Osteoblast (primary cell): ENCODE measurements around the gene VIPR2. TPM values are rescaled to one million over a fixed set of nuclear protein-coding genes. Genes with fewer than 3 reads are reported as not detected.

Experiments
- DNase-seq: peaks from one replicate; pipeline ENCODE4 v3.0.0; 2011; ENCODE audit warnings: low spot score, mixed read lengths; ENCODE audit not compliant: insufficient read length; ENCODE audit errors: missing footprints
- H2AFZ ChIP-seq: 2 replicates; pipeline ENCODE4 v1.6.0; 2011; ENCODE audit warnings: mild to moderate bottlenecking, low read length
- H3K27ac ChIP-seq: 2 replicates; pipeline ENCODE4 v1.5.1; 2011; ENCODE audit warnings: mild to moderate bottlenecking, low read depth, low read length, moderate library complexity
- H3K27me3 ChIP-seq: 2 replicates; pipeline ENCODE4 v1.6.0; 2012; ENCODE audit warnings: mild to moderate bottlenecking, control low read depth, inconsistent platforms, low read length, moderate library complexity; ENCODE audit not compliant: insufficient read depth
- H3K36me3 ChIP-seq: 2 replicates; pipeline ENCODE4 v1.5.1; 2011; ENCODE audit warnings: mild to moderate bottlenecking, low read length, control low read depth, moderate library complexity; ENCODE audit not compliant: insufficient read depth
- H3K4me1 ChIP-seq: 2 replicates; pipeline ENCODE4 v1.5.1; 2011; ENCODE audit warnings: mild to moderate bottlenecking, low read length, control low read depth, moderate library complexity; ENCODE audit not compliant: insufficient read depth
- H3K4me2 ChIP-seq: 2 replicates; pipeline ENCODE4 v1.6.0; 2011; ENCODE audit warnings: mild to moderate bottlenecking, low read length; ENCODE audit not compliant: insufficient read depth
- H3K4me3 ChIP-seq: fragments of 200-600 bp; sonication (generic); 3 replicates; pipeline ENCODE4 v1.5.1; 2012; ENCODE audit warnings: mild to moderate bottlenecking, low read length, inconsistent platforms; ENCODE audit not compliant: insufficient read depth
- H3K79me2 ChIP-seq: 2 replicates; pipeline ENCODE4 v1.6.0; 2012; ENCODE audit warnings: mild to moderate bottlenecking, low read length, control low read depth, inconsistent platforms; ENCODE audit not compliant: insufficient read depth
- H3K9me3 ChIP-seq: 2 replicates; pipeline ENCODE4 v1.5.1; 2011; ENCODE audit warnings: low read depth, low read length, control low read depth
- H4K20me1 ChIP-seq: 2 replicates; pipeline ENCODE4 v1.6.0; 2012; ENCODE audit warnings: mild to moderate bottlenecking, low read length, control low read depth; ENCODE audit not compliant: insufficient read depth
- CTCF ChIP-seq: IDR thresholded peaks from 2 replicates; pipeline ENCODE4 v1.5.1; 2011; ENCODE audit warnings: mild to moderate bottlenecking, low read depth, low read length, moderate library complexity; ENCODE audit errors: extremely low read depth
- total RNA-seq: library from RNA; depleted of rRNA; stranded (reverse); fragments of >200 nt; gene quantifications from 2 replicates; pipeline ENCODE4 v1.2.3, GENCODE V29; 2012

VIPR2 gene
- total RNA-seq, 1 donor: not detected

DNA sequence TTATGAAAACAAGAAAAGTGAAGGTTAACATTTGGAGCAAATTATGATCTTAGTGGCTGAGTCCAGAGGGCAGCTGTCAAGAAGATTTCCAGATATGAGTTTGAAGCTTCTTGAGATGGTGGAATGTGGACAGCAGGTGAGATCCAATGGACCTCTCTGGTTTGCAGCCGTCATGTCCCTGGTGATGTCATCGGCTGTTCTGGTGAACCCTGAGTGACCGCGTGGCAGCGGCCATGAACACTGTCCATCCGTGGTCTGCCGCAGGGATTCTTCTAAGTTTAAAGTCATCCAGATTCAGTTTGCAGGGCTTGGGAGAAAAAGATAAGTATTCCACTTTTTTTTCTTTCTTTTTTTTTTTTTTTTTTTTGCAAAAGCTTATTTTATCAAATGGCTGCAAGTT lies 15.8 kb upstream of the VIPR2 start:
- no peak for DNase-seq
- no peak for TF ChIP-seq CTCF
- H3K4me2 ChIP-seq: no peak overlapping the region
- no peaks in the 10 kb centered on the region for H3K79me2 ChIP-seq
- H3K27ac ChIP-seq: no peak overlapping the region
- H3K36me3 ChIP-seq: no peaks in the 10 kb centered on the region
- no peak overlapping the region for H3K4me3 ChIP-seq
- H3K27me3 ChIP-seq: no peaks in the 10 kb centered on the region
- H3K9me3 ChIP-seq: no peaks in the 10 kb centered on the region
- no peaks in the 10 kb centered on the region for H3K4me1 ChIP-seq
- no peaks in the 10 kb centered on the region for H4K20me1 ChIP-seq
- no peak overlapping the region for H2AFZ ChIP-seq

DNA sequence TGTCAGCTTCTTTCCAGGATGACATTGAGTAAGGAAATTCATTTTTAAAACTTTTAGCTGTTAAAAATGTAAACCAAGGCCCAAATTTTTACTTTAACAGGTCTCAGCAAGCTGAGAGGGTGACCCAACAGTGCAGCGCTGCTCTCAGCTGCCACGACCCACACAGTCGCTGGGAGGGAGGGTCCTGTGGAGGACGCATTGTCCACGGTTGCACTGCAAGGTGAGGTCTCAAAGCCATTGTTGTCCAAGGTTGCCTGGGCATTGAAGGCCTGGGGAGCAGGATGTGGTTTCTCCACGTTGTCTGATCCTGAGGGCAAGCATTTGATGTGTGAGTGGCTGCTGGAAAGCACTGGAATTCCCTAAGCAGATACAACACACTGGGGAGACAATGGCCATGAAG lies 15.1 kb upstream of the VIPR2 start:
- Histone ChIP-seq H2AFZ (no peak overlapping the region), H3K4me3 (no peak overlapping the region), H3K27me3 (no peaks in the 10 kb centered on the region), H3K79me2 (no peaks in the 10 kb centered on the region), H4K20me1 (no peaks in the 10 kb centered on the region), H3K4me1 (no peaks in the 10 kb centered on the region), H3K27ac (no peak overlapping the region), H3K36me3 (no peaks in the 10 kb centered on the region), H3K4me2 (no peak overlapping the region), H3K9me3 (no peaks in the 10 kb centered on the region)
- DNase-seq: no peak
- TF ChIP-seq CTCF: no peak

DNA sequence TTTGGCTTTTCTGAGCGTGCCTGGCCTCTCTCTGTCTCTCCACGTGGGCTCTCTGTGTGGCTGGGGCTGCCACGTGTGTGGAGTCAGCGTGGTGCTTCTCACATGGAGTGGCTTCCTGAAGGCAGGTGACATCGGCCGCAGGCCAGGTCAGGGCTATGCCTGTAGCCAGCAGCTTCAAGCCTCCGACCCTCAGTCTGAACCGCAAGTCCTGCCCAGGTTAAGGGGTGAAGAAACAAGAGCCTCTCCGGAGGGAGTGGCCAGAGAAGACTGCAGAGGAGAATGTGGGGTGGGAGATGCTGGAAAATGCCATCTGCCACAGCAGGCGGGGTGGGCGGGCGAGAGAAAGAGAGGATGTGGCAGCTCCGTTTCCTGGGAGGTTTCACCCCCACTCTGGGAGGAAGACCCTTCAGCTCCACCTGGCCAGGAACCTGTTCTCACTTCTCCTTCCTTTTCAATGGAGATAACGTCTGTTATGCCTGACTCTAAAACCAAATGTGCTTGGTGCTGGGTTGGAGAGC lies 14.3 kb upstream of the VIPR2 start:
- no peak overlapping the region for H3K4me3 ChIP-seq
- TF ChIP-seq CTCF: no peak
- H4K20me1 ChIP-seq: no peaks in the 10 kb centered on the region
- H3K4me2 ChIP-seq: no peak overlapping the region
- H3K27ac ChIP-seq: no peak overlapping the region
- no peaks in the 10 kb centered on the region for H3K9me3 ChIP-seq
- no peaks in the 10 kb centered on the region for H3K27me3 ChIP-seq
- no peak for DNase-seq
- no peaks in the 10 kb centered on the region for H3K4me1 ChIP-seq
- H3K79me2 ChIP-seq: no peaks in the 10 kb centered on the region
- H2AFZ ChIP-seq: no peak overlapping the region
- no peaks in the 10 kb centered on the region for H3K36me3 ChIP-seq

GRCh38 chr7:159158125-159158887 lies 13.6 kb upstream of the VIPR2 start:
- H4K20me1 ChIP-seq: no peaks in the 10 kb centered on the region
- no peak for TF ChIP-seq CTCF

More at GRCh38 chr7:159158125-159158887, 13.6 kb upstream of the VIPR2 start:
- no peaks in the 10 kb centered on the region for H3K36me3 ChIP-seq
- H3K27ac ChIP-seq: no peak overlapping the region
- no peaks in the 10 kb centered on the region for H3K79me2 ChIP-seq
- no peaks in the 10 kb centered on the region for H3K4me1 ChIP-seq
- H3K9me3 ChIP-seq: no peaks in the 10 kb centered on the region
- H3K27me3 ChIP-seq: no peaks in the 10 kb centered on the region
- no peak overlapping the region for H3K4me3 ChIP-seq
- H3K4me2 ChIP-seq: no peak overlapping the region
- no peak for DNase-seq
- no peak overlapping the region for H2AFZ ChIP-seq
